Peyer's patch (tissue), 4 donors: ENCODE data around the gene SESN3. TPM values are rescaled to one million over a fixed set of nuclear protein-coding genes. Genes with fewer than 3 reads are reported as not detected.

Experiments used
- DNase-seq, 3 donors: peaks; one replicate each; pipeline ENCODE4 v3.0.0-alpha.2; 2017 to 2019
- H3K27ac ChIP-seq, 4 donors: fragments of 200-600 bp; sonication (generic); one replicate each; pipeline ENCODE4 v1.5.1; 2016 to 2019
- H3K27me3 ChIP-seq, 2 donors: fragments of 200-600 bp; sonication (generic); one replicate each; pipeline ENCODE4 v1.5.1; 2019
- H3K36me3 ChIP-seq, 3 donors: fragments of 200-600 bp; sonication (generic); one replicate each; pipeline ENCODE4 v1.5.1; 2016 to 2019
- H3K4me1 ChIP-seq, 4 donors: fragments of 200-600 bp; sonication (generic); one replicate each; pipeline ENCODE4 v1.5.1; 2016 to 2019
- H3K4me3 ChIP-seq, 4 donors: fragments of 200-600 bp; sonication (generic); 1 replicate in 3 of 4; 2 replicates in 1 of 4; pipeline ENCODE4 v1.5.1; 2016 to 2019; ENCODE audit warnings: mild to moderate bottlenecking in 1 of 4
- H3K9me3 ChIP-seq, 4 donors: fragments of 200-600 bp; sonication (generic); one replicate each; pipeline ENCODE4 v1.5.1; 2016 to 2019; ENCODE audit warnings: mild to moderate bottlenecking in 1 of 4
- POLR2A ChIP-seq, 2 donors: fragments of 450-650 bp; IDR thresholded peaks; one replicate each; pipeline ENCODE4 v1.5.1; 2017; ENCODE audit warnings: antibody characterized with exemption in 2 of 2, mild to moderate bottlenecking in 2 of 2, moderate library complexity in 2 of 2
- total RNA-seq, 4 donors: library from RNA; depleted of rRNA; stranded (reverse); fragments of >200 nt; gene quantifications; one replicate each; pipeline ENCODE4 v1.1.0, GENCODE V29; 2016
- TF ChIP-seq, protein P1 (sequence below), 6 experiments: fragments of 450-650 bp in 4 of 6; fragments of 200-600 bp in 2 of 6; sonication (generic) in 1 of 6; IDR thresholded peaks; one replicate each; pipeline ENCODE4 v1.5.1; 2017 to 2019; ENCODE audit warnings: antibody characterized with exemption in 6 of 6, mild to moderate bottlenecking in 3 of 6, moderate library complexity in 1 of 6

Gene SESN3
- total RNA-seq, 4 donors from 2014 or later: 23.1 to 52.8 (median 28.4) TPM

DNA sequence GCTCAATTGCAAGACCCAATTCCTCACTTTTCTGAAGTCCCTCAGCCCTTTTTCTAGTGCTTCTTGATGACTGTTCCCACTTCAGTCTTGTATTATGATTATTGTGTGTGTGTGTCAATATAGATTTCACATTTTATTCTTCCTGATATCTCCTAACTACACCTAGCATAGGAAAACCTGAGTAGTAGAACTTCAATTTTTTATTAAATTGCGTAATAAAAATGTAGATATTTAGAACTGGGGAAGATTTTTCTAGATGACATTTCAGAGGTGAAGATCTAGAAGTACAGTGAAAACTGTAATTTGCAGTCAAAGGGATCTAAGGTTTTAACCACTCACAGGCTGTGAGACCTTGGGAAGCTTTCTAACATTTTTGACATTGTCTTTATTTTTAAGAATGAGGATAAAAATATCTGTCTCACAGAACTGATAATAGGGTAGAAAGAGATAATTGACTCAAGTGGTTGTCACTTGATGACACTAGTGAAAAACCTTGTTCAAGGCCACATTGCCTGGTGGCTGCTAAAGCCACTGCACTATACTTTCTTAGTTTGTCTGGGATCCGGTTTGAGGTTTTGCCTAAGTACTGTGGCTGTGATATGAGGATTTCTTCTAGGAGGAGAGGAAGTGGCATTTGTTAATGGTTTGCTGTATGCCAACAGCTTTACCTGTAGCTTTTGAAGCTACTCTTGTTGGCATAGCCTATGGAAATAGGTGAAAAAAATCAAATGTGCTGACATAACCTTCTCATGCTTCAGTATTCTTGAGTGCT is 32.2 kb upstream of the SESN3 start:
- no peak overlapping the region for H3K27ac ChIP-seq
- DNase-seq: no peak
- no peaks in the 10 kb centered on the region for H3K4me1 ChIP-seq
- no peaks in the 10 kb centered on the region for H3K9me3 ChIP-seq
- TF ChIP-seq, protein P1, sequence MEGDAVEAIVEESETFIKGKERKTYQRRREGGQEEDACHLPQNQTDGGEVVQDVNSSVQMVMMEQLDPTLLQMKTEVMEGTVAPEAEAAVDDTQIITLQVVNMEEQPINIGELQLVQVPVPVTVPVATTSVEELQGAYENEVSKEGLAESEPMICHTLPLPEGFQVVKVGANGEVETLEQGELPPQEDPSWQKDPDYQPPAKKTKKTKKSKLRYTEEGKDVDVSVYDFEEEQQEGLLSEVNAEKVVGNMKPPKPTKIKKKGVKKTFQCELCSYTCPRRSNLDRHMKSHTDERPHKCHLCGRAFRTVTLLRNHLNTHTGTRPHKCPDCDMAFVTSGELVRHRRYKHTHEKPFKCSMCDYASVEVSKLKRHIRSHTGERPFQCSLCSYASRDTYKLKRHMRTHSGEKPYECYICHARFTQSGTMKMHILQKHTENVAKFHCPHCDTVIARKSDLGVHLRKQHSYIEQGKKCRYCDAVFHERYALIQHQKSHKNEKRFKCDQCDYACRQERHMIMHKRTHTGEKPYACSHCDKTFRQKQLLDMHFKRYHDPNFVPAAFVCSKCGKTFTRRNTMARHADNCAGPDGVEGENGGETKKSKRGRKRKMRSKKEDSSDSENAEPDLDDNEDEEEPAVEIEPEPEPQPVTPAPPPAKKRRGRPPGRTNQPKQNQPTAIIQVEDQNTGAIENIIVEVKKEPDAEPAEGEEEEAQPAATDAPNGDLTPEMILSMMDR (IDR thresholded peaks at IDR 0.05): no peak
- no peak for TF ChIP-seq POLR2A (IDR thresholded peaks at IDR 0.05)
- H3K4me3 ChIP-seq: no peak overlapping the region
- no peaks in the 10 kb centered on the region for H3K36me3 ChIP-seq
- H3K27me3 ChIP-seq: no peaks in the 10 kb centered on the region

GRCh38 chr11:95257456-95257971 is 26.5 kb upstream of the SESN3 start:
- H3K27me3 ChIP-seq: no peaks in the 10 kb centered on the region
- H3K27ac ChIP-seq: no peak overlapping the region
- H3K4me3 ChIP-seq: no peak overlapping the region
- H3K4me1 ChIP-seq: peaks cover 0 to 7% (median 3%) of the 10 kb centered on the region in 4 donors
- H3K9me3 ChIP-seq: no peaks in the 10 kb centered on the region
- no peaks in the 10 kb centered on the region for H3K36me3 ChIP-seq
- no peak for TF ChIP-seq POLR2A (IDR thresholded peaks at IDR 0.05)
- TF ChIP-seq, protein P1 (IDR thresholded peaks at IDR 0.05): no peak
- DNase-seq: no peak

DNA sequence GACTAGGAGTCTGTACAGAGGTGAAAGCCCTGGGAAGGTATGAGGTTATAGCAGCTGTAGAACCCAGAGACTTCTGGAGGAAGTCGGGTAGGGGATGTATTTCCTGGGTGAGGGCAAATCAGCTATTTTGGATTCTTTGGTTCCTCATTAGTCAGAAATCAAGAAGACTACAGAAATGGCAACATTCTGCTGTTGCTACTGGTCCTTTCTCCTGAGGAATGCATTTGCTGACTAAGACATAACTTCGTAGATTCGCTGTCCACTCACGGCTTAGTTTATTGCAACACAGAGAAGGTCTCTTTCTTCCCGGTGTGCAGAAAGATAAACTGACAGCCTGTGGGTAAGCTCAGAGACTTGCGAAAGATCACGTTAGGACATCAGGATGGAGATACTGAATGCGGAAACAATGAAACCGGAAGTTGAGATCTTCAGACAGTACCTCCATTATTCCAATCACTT is 25.3 kb upstream of the SESN3 start:
- Histone ChIP-seq H3K9me3 (no peaks in the 10 kb centered on the region), H3K27me3 (no peaks in the 10 kb centered on the region), H3K4me1 (peaks cover 0 to 7% (median 3%) of the 10 kb centered on the region in 4 donors), H3K27ac (peak overlapping the region in 2 of 4 donors; percentile 58 to 77), H3K4me3 (no peak overlapping the region), H3K36me3 (no peaks in the 10 kb centered on the region)
- peak in 1 of 3 donors; percentile 29 for DNase-seq
- no peak for TF ChIP-seq POLR2A (IDR thresholded peaks at IDR 0.05)

GRCh38 chr11:95255251-95256145 is 24.5 kb upstream of the SESN3 start:
- no peaks in the 10 kb centered on the region for H3K9me3 ChIP-seq
- TF ChIP-seq, protein P1 (IDR thresholded peaks at IDR 0.05): no peak
- no peak for TF ChIP-seq POLR2A (IDR thresholded peaks at IDR 0.05)
- DNase-seq: no peak
- H3K4me3 ChIP-seq: no peak overlapping the region
- peak overlapping the region in 2 of 4 donors; percentile 73 to 77 for H3K27ac ChIP-seq
- no peaks in the 10 kb centered on the region for H3K36me3 ChIP-seq
- no peaks in the 10 kb centered on the region for H3K27me3 ChIP-seq
- H3K4me1 ChIP-seq: peaks cover 0 to 7% (median 3%) of the 10 kb centered on the region in 4 donors

DNA sequence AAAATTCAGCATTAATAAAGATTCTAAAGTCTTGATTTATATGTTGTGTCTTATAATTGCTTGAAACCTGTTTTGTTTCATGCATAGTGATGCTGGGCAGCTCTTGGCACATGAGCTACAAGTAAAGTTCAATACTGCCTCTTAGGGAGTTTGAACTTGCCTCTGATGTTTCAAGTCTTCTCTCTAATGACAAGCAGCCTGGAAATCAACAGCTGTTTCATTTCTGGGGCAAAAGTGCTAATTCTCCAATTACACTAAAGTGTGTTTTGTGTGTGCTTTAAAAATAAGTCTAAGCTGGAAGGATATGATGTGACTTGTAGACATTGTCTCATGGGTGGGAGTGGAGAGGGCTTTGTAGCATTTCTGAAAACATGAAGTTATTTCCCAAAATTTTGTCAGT is 23.7 kb upstream of the SESN3 start:
- Histone ChIP-seq H3K9me3 (no peaks in the 10 kb centered on the region), H3K36me3 (no peaks in the 10 kb centered on the region), H3K27me3 (no peaks in the 10 kb centered on the region), H3K27ac (peak overlapping the region; percentile 12 to 77 (median 63)), H3K4me3 (no peak overlapping the region), H3K4me1 (peaks cover 0 to 7% (median 3%) of the 10 kb centered on the region in 4 donors)
- DNase-seq: no peak
- TF ChIP-seq POLR2A (IDR thresholded peaks at IDR 0.05): no peak
- TF ChIP-seq, protein P1 (IDR thresholded peaks at IDR 0.05): no peak
